Upper lobe of left lung (tissue), 6 donors: Measurements from ENCODE around the gene KLB. TPM values are rescaled to one million over a fixed set of nuclear protein-coding genes. Genes with fewer than 3 reads are reported as not detected.

Source experiments
- ATAC-seq, 2 donors: fragments of 200-7000 bp; cut with Tn5 transposase; one replicate each; pipeline ENCODE4 v1.9.1; 2022; ENCODE audit warnings: mild to moderate bottlenecking in 2 of 2, moderate library complexity in 2 of 2; ENCODE audit not compliant: low FRiP score in 2 of 2
- DNase-seq, 2 donors: peaks; one replicate each; pipeline ENCODE4 v3.0.0-alpha.2; 2019 to 2020
- H3K27ac ChIP-seq, 4 donors: fragments of 200-600 bp; sonication (generic); one replicate each; pipeline ENCODE4 v1.5.1; 2016 to 2019
- H3K27me3 ChIP-seq, 4 donors: fragments of 200-600 bp; sonication (generic); one replicate each; pipeline ENCODE4 v1.5.1; 2017 to 2019
- H3K36me3 ChIP-seq, 4 donors: fragments of 200-600 bp; sonication (generic); one replicate each; pipeline ENCODE4 v1.5.1; 2016 to 2019
- H3K4me1 ChIP-seq, 4 donors: fragments of 200-600 bp; sonication (generic); one replicate each; pipeline ENCODE4 v1.5.1; 2018 to 2019
- H3K4me3 ChIP-seq, 4 donors: fragments of 200-600 bp; sonication (generic); one replicate each; pipeline ENCODE4 v1.5.1; 2017 to 2019; ENCODE audit warnings: mild to moderate bottlenecking in 2 of 4, moderate library complexity in 1 of 4
- H3K9me3 ChIP-seq, 4 donors: fragments of 200-600 bp; sonication (generic); one replicate each; pipeline ENCODE4 v1.5.1; 2018 to 2019
- CTCF ChIP-seq, 6 experiments: fragments of 450-650 bp in 4 of 6; fragments of 200-600 bp in 2 of 6; sonication (generic) in 2 of 6; IDR thresholded peaks; one replicate each; pipeline ENCODE4 v1.5.1; 2016 to 2019; ENCODE audit warnings: antibody characterized with exemption in 6 of 6
- EP300 ChIP-seq, 4 donors: sonication (generic); formaldehyde crosslinking; IDR thresholded peaks; one replicate each; pipeline ENCODE4 v1.5.1; 2017; ENCODE audit warnings: antibody characterized with exemption in 4 of 4, control low read depth in 2 of 4
- POLR2A ChIP-seq, 4 donors: fragments of 450-650 bp; IDR thresholded peaks; one replicate each; pipeline ENCODE4 v1.5.1; 2016 to 2017; ENCODE audit warnings: antibody characterized with exemption in 4 of 4, mild to moderate bottlenecking in 2 of 4
- POLR2AphosphoS5 ChIP-seq, 2 donors: sonication (generic); formaldehyde crosslinking; IDR thresholded peaks; one replicate each; pipeline ENCODE4 v1.5.1; 2017; ENCODE audit warnings: antibody characterized with exemption in 2 of 2
- WGBS, 2 donors: methylation state at CpG; one replicate each; pipeline ENCODE4 v1.1.5; 2017 to 2018; 5-methylcytosine and 5-hydroxymethylcytosine counted together
- total RNA-seq, 6 donors: library from RNA; depleted of rRNA in 4 of 6; stranded (reverse); fragments of >200 nt in 4 of 6; gene quantifications; one replicate each; pipeline versions ENCODE4 v1.1.0 to v1.2.1, GENCODE V29; 2016 to 2021
- donor health status: DM: no; HTN: no; CAD: no; lungs with moderate emphysema.
- donor health status: DM: no; HTN: yes; CAD: no; lungs with severe emphysema.

Gene KLB
- total RNA-seq, 6 donors from 2014 or later, result 0.20 to 9.0 (median 0.84) TPM

- Histone ChIP-seq H3K4me3 (no peak overlapping the region), H3K27me3 (no peaks in the 10 kb centered on the region), H3K27ac (no peak overlapping the region), H3K36me3 (peaks cover 0 to 30% (median 4%) of the 10 kb centered on the region in 4 donors), H3K4me1 (peaks cover 0 to 9% (median 2%) of the 10 kb centered on the region in 4 donors), H3K9me3 (no peaks in the 10 kb centered on the region)
- 96 to 100% methylated on average over 1 of the region's 1 CpG for WGBS, 2 donors
- ATAC-seq, result no peak
- DNase-seq, result no peak
- no peak for TF ChIP-seq POLR2A (IDR thresholded peaks at IDR 0.05)
- no peak for TF ChIP-seq CTCF (IDR thresholded peaks at IDR 0.05)
- no peak for TF ChIP-seq POLR2AphosphoS5 (IDR thresholded peaks at IDR 0.05)
- TF ChIP-seq EP300 (IDR thresholded peaks at IDR 0.05), result no peak
Observed at GRCh38 chr4:39470402-39470801, 63.7 kb downstream of the KLB start.

GRCh38 chr4:39472396-39472795 lies 65.7 kb downstream of the KLB start:
- Histone ChIP-seq H3K4me1 (peaks cover 0 to 9% (median 2%) of the 10 kb centered on the region in 4 donors), H3K27ac (no peak overlapping the region), H3K9me3 (no peaks in the 10 kb centered on the region), H3K27me3 (no peaks in the 10 kb centered on the region), H3K4me3 (no peak overlapping the region), H3K36me3 (peaks cover 0 to 26% (median 7%) of the 10 kb centered on the region in 4 donors)
- ATAC-seq (no peak), DNase-seq (no peak)
- TF ChIP-seq POLR2AphosphoS5 (IDR thresholded peaks at IDR 0.05) (no peak), CTCF (IDR thresholded peaks at IDR 0.05) (no peak), EP300 (IDR thresholded peaks at IDR 0.05) (no peak), POLR2A (IDR thresholded peaks at IDR 0.05) (no peak)
- WGBS, 2 donors, result 76 to 82% methylated on average over 3 of the region's 3 CpGs

- no peak for TF ChIP-seq POLR2AphosphoS5 (IDR thresholded peaks at IDR 0.05)
- TF ChIP-seq POLR2A (IDR thresholded peaks at IDR 0.05), result no peak
- TF ChIP-seq CTCF (IDR thresholded peaks at IDR 0.05), result no peak
- TF ChIP-seq EP300 (IDR thresholded peaks at IDR 0.05), result no peak
- Histone ChIP-seq H3K4me1 (no peaks in the 10 kb centered on the region), H3K36me3 (peaks cover 0 to 28% (median 5%) of the 10 kb centered on the region in 4 donors), H3K9me3 (no peaks in the 10 kb centered on the region), H3K27ac (no peak overlapping the region), H3K4me3 (no peak overlapping the region), H3K27me3 (no peaks in the 10 kb centered on the region)
- no peak for ATAC-seq
- DNase-seq, result no peak
- 91 to 95% methylated on average over 5 of the region's 5 CpGs for WGBS, 2 donors
Observed at GRCh38 chr4:39476187-39476895, 69.6 kb downstream of the KLB start.

- no peak for ATAC-seq
Observed at GRCh38 chr4:39480251-39480650, 73.5 kb downstream of the KLB start.

More at GRCh38 chr4:39480251-39480650, 73.5 kb downstream of the KLB start:
- WGBS, 2 donors, result 91 to 97% methylated on average over 16 to 27 of the region's 27 CpGs
- no peaks in the 10 kb centered on the region for H3K9me3 ChIP-seq
- TF ChIP-seq POLR2A (IDR thresholded peaks at IDR 0.05) (no peak), CTCF (IDR thresholded peaks at IDR 0.05) (no peak), EP300 (IDR thresholded peaks at IDR 0.05) (no peak), POLR2AphosphoS5 (IDR thresholded peaks at IDR 0.05) (no peak)
- H3K36me3 ChIP-seq, result peaks cover 0 to 6% (median 3%) of the 10 kb centered on the region in 4 donors
- DNase-seq, result peak in 1 of 2 donors; percentile 78
- H3K27me3 ChIP-seq, result no peaks in the 10 kb centered on the region
- H3K4me3 ChIP-seq, result no peak overlapping the region
- H3K4me1 ChIP-seq, result no peaks in the 10 kb centered on the region
- no peak overlapping the region for H3K27ac ChIP-seq
